Fibroblast of villous mesenchyme (primary cell): ENCODE measurements around the gene TM7SF2. TPM values are rescaled to one million over a fixed set of nuclear protein-coding genes. Genes with fewer than 3 reads are reported as not detected.

Source experiments
- DNase-seq: peaks from one replicate; pipeline ENCODE4 v3.0.0-alpha.2; 2010; ENCODE audit warnings: low read depth
- H3K4me3 ChIP-seq: 2 replicates; pipeline ENCODE4 v1.5.1; 2011; ENCODE audit warnings: low read depth, mild to moderate bottlenecking, low read length
- total RNA-seq: library from RNA; depleted of rRNA; stranded (reverse); fragments of >200 nt; gene quantifications from 2 replicates; pipeline ENCODE4 v1.2.3, GENCODE V29; 2012
- TF ChIP-seq, protein P1 (sequence below): IDR thresholded peaks from 2 replicates; pipeline ENCODE4 v1.5.1; 2012; ENCODE audit warnings: low read depth, mild to moderate bottlenecking, low read length; ENCODE audit not compliant: insufficient read depth

Gene TM7SF2
- total RNA-seq, 1 donor = 45.8 TPM

DNA sequence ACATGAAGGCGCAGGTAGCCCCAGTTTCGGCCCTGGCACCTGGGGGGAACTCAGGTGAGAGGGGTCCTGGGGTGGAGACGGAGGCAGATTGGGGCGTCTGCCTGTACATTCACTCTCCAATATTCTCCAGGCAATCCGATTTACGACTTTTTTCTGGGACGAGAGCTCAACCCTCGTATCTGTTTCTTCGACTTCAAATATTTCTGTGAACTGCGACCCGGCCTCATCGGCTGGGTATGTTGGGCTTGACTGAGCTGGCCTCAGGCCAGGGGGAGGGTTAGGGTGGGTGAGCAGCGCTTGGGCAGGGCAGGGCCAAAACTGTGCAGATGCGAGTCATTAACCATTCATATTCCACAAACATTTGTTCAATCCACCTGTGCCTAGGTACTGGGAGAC, 1.7 kb downstream of the TM7SF2 start:
- TF ChIP-seq, protein P1, sequence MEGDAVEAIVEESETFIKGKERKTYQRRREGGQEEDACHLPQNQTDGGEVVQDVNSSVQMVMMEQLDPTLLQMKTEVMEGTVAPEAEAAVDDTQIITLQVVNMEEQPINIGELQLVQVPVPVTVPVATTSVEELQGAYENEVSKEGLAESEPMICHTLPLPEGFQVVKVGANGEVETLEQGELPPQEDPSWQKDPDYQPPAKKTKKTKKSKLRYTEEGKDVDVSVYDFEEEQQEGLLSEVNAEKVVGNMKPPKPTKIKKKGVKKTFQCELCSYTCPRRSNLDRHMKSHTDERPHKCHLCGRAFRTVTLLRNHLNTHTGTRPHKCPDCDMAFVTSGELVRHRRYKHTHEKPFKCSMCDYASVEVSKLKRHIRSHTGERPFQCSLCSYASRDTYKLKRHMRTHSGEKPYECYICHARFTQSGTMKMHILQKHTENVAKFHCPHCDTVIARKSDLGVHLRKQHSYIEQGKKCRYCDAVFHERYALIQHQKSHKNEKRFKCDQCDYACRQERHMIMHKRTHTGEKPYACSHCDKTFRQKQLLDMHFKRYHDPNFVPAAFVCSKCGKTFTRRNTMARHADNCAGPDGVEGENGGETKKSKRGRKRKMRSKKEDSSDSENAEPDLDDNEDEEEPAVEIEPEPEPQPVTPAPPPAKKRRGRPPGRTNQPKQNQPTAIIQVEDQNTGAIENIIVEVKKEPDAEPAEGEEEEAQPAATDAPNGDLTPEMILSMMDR = no peak
- peak; percentile 28 for DNase-seq
- H3K4me3 ChIP-seq = peak overlapping the region; percentile 69

DNA sequence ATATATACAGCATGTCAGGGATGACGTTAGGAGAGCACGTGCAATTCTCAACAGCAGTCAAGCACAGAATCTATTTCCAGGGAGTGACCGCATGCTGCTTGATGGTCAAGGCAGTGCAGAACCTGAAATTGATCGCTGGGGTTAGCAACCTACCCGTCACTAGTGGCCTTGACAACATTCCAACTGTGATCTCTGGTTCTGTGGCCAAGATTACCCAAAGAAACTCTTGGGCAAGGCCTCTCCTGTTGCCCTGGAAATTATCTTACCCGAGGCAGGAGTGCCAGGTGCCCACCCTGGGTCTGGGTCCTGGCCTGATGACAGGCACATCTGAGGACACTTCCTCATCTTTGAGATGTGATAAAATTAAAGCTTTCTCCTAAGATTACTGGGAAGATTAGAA, 2.2 kb downstream of the TM7SF2 start:
- no peak overlapping the region for H3K4me3 ChIP-seq
- DNase-seq = no peak
- TF ChIP-seq, protein P1 = no peak

DNA sequence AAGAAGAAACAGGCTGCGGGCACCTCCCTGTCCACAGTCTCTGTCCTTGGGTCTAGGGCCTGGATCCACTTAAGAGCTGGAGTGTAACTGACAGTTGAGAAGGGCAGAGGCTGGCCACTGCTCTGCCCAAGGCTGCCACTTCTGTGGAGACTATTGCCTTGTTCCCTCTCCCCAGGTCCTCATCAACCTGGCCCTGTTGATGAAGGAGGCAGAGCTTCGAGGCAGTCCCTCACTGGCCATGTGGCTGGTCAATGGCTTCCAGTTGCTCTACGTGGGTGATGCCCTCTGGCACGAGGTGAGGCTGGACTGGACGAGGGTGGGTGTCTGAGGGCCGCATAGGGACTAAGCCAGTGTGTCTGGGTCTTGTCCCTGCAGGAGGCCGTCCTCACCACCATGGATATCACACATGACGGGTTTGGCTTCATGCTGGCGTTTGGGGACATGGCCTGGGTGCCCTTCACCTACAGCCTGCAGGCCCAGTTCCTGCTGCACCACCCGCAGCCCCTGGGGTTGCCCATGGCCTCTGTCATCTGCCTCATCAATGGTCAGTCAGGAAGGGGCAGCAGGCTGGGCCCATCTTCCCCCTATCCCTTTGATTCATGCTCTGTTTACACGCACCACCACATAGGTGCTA, 3.0 kb downstream of the TM7SF2 start:
- DNase-seq = no peak
- TF ChIP-seq, protein P1 = no peak
- no peak overlapping the region for H3K4me3 ChIP-seq

DNA sequence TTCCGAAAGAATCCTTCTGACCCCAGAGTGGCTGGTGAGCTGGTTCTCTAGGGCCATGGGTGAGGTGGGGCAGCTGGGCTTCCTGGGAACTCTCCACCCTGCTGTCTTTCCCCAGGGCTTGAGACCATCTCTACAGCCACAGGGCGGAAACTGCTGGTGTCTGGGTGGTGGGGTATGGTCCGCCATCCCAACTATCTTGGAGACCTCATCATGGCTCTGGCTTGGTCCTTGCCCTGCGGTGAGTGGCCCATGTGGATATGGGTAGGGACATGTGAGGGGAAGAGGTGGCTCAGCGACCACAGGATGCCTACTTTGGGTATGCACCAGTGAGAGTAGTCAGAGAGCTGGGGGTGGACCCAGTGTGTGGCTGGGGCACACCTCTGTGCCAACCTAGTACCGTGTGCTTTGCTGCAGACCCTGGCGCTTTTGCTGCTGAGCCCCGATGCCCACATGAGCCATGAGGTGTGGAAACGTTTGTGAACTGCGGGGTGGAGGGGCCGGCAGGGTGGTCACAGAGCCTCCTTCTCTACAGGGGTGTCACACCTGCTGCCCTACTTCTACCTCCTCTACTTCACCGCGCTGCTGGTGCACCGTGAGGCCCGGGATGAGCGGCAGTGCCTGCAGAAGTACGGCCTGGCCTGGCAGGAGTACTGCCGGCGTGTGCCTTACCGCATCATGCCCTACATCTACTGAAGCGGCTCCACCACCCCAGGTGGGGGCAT, 3.9 kb downstream of the TM7SF2 start:
- no peak overlapping the region for H3K4me3 ChIP-seq
- DNase-seq = no peak
- TF ChIP-seq, protein P1 = no peak

DNA sequence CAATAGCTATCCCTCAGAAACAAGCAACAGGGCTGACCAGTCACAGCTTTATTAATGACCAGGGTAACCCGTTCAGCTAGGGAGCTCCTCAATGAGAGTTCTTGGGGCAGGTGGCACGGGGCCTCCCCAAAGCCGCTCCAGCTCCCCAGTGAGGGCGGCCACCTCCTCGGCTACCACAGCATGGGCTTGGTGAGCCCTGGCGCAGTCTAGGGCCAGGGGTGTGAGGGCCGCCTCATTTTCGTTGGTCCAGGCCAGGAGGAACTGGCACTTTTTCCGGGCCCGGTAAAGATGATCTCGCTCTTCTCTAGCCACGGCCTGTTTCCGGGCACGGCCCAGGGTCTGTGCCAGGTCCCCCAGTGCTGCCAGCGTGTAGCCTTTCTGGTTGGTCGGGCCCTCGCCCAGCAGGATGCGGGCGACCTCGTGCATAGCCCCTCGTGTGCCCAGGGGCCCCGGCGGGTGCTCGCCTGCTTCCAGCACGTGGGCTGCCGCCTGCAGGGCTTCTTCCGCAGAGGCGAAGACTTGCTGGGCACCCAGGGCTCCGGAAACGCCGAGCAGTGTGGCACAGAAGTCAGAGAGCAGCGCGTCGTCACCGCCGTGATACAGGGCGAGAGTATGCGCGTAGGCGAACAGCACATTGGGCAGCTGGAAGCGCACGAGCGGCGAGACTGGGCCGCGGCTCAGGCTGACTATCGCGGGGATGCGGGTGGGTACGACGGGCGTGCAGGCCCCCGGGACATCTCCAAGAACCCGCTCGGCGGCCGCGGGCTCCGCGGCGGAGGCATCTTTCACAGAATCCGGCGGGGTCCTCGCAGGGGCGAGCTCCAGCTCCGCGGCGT, 4.9 kb downstream of the TM7SF2 start:
- TF ChIP-seq, protein P1 = no peak
- H3K4me3 ChIP-seq = peak overlapping the region; percentile 94
- peak; percentile 48 for DNase-seq

DNA sequence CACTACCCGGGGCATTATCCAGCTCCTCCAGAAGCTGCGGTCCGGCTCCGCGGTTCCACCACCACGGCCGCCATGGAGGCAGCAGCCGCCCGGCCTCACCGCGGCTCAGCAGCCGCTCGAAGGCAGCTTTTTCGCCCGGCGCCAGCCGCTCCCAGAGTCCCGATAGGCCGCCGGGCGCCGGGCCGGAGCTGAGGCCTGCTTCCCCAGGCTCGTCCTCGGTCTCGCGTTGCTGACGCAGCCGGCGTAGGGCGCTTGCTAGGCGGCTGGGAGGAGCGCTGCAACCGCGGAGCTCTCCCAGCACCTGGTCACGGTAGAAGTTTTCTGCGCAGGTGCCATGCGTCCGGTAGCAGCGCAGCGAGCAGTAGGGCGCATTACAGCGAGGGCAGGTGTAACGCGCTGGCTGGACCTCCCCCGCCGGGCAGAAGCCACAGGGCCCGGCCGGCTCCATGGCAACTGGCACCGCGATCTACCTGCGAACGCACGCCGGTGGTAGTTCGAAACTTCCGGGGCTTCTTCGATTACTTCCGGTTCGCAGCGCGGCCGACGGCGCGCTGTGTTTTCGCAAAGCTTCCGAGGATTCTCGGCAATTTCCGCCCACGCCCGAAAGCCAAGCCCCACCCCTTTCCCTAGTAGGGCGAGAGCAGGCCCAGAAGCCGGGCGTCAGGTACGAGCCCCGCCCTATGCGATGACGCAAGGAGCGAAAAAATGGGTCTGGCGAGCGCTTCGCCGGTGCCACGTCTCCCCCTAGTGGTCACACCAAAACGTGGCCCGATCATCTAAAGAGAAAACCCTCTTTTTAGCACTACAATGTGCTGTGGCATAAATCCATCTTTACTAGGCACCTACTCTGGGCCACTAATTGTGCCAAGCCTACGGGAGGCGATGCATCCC, 5.8 kb downstream of the TM7SF2 start, which contains the start of gene ZNHIT2:
Gene ZNHIT2 (minus strand): TSS at position 496 of the 891 bp plus-strand sequence. CDS start 48 bp downstream, at position 448.
- DNase-seq = peak; percentile 99
- peak within 1 kb of the TSS; percentile 94 for H3K4me3 ChIP-seq
- TF ChIP-seq, protein P1 = peak; percentile 90
